DOHH2 (cell line): Measurements from ENCODE around the gene RHCE.
"Not testable (repeated sequence)": the region's sequence is repeated elsewhere in the genome, so short reads cannot be mapped to it uniquely, and the experiment has no call there.

ENCODE experiments used
- H3F3A ChIP-seq: fragments of 200-600 bp; sonication (generic), shearing (Covaris generic); 2 replicates; pipeline ENCODE4 v1.6.0; 2016; ENCODE audit warnings: antibody characterized with exemption, mild to moderate bottlenecking; ENCODE audit not compliant: control insufficient read depth, insufficient read depth
- H3K27ac ChIP-seq: fragments of 200-600 bp; sonication (generic); 2 replicates; pipeline ENCODE4 v1.5.1; 2014; ENCODE audit warnings: low read depth, mild to moderate bottlenecking, low read length, moderate library complexity
- H3K27me3 ChIP-seq: fragments of 200-600 bp; sonication (generic); 2 replicates; pipeline ENCODE4 v1.6.1; 2014; ENCODE audit warnings: mild to moderate bottlenecking, low read length, mixed read lengths; ENCODE audit not compliant: control insufficient read depth
- H3K36me3 ChIP-seq: fragments of 200-600 bp; sonication (generic); 2 replicates; pipeline ENCODE4 v1.6.1; 2014; ENCODE audit warnings: mild to moderate bottlenecking, low read length, moderate library complexity, mixed read lengths; ENCODE audit not compliant: control insufficient read depth
- H3K4me1 ChIP-seq: fragments of 200-600 bp; sonication (generic); 2 replicates; pipeline ENCODE4 v1.6.1; 2014; ENCODE audit warnings: mild to moderate bottlenecking, low read length, mixed read lengths; ENCODE audit not compliant: control insufficient read depth
- H3K4me2 ChIP-seq: fragments of 200-600 bp; sonication (generic); 2 replicates; pipeline ENCODE4 v1.6.0; 2014; ENCODE audit warnings: mild to moderate bottlenecking, low read length, moderate library complexity
- H3K4me3 ChIP-seq: fragments of 200-600 bp; sonication (generic); 2 replicates; pipeline ENCODE4 v1.5.1; 2014; ENCODE audit warnings: mild to moderate bottlenecking, low read length, mixed read lengths
- H3K79me2 ChIP-seq: fragments of 200-600 bp; sonication (generic); 2 replicates; pipeline ENCODE4 v1.6.1; 2014; ENCODE audit warnings: mild to moderate bottlenecking, low read length, mixed read lengths; ENCODE audit not compliant: control insufficient read depth
- H3K9me2 ChIP-seq: fragments of 200-600 bp; sonication (generic); replicated peaks from 2 replicates; pipeline ENCODE4 v1.6.1; 2014; ENCODE audit warnings: mild to moderate bottlenecking, low read length, mixed read lengths; ENCODE audit not compliant: control insufficient read depth
- H3K9me3 ChIP-seq: fragments of 200-600 bp; sonication (generic); 2 replicates; pipeline ENCODE4 v1.6.1; 2014; ENCODE audit warnings: antibody characterized with exemption, low read length, mixed read lengths; ENCODE audit not compliant: control insufficient read depth, insufficient read depth
- H4K20me1 ChIP-seq: fragments of 200-600 bp; sonication (generic); 2 replicates; pipeline ENCODE4 v1.6.0; 2014; ENCODE audit warnings: low read depth, mild to moderate bottlenecking, antibody characterized with exemption, low read length, moderate library complexity; ENCODE audit not compliant: control insufficient read depth, insufficient read depth

Gene RHCE

GRCh38 chr1:25324407-25324806 is 96.2 kb downstream of the RHCE start:
- not testable (repeated sequence) for H3K79me2 ChIP-seq, H3K4me3 ChIP-seq, H3K27me3 ChIP-seq

GRCh38 chr1:25322127-25322526 is 98.5 kb downstream of the RHCE start:
- not testable (repeated sequence) for H3K36me3 ChIP-seq, H3K79me2 ChIP-seq, H4K20me1 ChIP-seq, H3K4me3 ChIP-seq, H3K27me3 ChIP-seq, H3K9me3 ChIP-seq, H3F3A ChIP-seq, H3K4me1 ChIP-seq, H3K4me2 ChIP-seq, H3K9me2 ChIP-seq, H3K27ac ChIP-seq

More at GRCh38 chr1:25324407-25324806, 96.2 kb downstream of the RHCE start:
- H3K9me3 ChIP-seq, H3F3A ChIP-seq, H3K36me3 ChIP-seq, H3K4me1 ChIP-seq, H4K20me1 ChIP-seq, H3K4me2 ChIP-seq, H3K27ac ChIP-seq, H3K9me2 ChIP-seq: not testable (repeated sequence)

- H3K9me2 ChIP-seq, H3K27ac ChIP-seq: not testable (repeated sequence)
Measured at GRCh38 chr1:25320314-25320938, 100.2 kb downstream of the RHCE start.

GRCh38 chr1:25312806-25313470 is 107.7 kb downstream of the RHCE start:
- not testable (repeated sequence) for H3K79me2 ChIP-seq, H3K9me3 ChIP-seq, H3K4me3 ChIP-seq, H3K27me3 ChIP-seq, H3K4me2 ChIP-seq, H4K20me1 ChIP-seq, H3F3A ChIP-seq, H3K4me1 ChIP-seq, H3K36me3 ChIP-seq, H3K27ac ChIP-seq, H3K9me2 ChIP-seq

More at GRCh38 chr1:25320314-25320938, 100.2 kb downstream of the RHCE start:
- not testable (repeated sequence) for H3K9me3 ChIP-seq, H3K4me3 ChIP-seq, H3K4me2 ChIP-seq, H3K79me2 ChIP-seq, H4K20me1 ChIP-seq, H3K4me1 ChIP-seq, H3K36me3 ChIP-seq, H3K27me3 ChIP-seq, H3F3A ChIP-seq
